GM12801 (cell line): Measurements from ENCODE around the gene DSCAML1.

Experiments
- TF ChIP-seq, protein P1 (sequence below): IDR thresholded peaks from one replicate; pipeline ENCODE4 v1.5.1; 2011; ENCODE audit warnings: control low read depth; ENCODE audit not compliant: insufficient read length; ENCODE audit errors: extremely low read depth

Gene DSCAML1

DNA sequence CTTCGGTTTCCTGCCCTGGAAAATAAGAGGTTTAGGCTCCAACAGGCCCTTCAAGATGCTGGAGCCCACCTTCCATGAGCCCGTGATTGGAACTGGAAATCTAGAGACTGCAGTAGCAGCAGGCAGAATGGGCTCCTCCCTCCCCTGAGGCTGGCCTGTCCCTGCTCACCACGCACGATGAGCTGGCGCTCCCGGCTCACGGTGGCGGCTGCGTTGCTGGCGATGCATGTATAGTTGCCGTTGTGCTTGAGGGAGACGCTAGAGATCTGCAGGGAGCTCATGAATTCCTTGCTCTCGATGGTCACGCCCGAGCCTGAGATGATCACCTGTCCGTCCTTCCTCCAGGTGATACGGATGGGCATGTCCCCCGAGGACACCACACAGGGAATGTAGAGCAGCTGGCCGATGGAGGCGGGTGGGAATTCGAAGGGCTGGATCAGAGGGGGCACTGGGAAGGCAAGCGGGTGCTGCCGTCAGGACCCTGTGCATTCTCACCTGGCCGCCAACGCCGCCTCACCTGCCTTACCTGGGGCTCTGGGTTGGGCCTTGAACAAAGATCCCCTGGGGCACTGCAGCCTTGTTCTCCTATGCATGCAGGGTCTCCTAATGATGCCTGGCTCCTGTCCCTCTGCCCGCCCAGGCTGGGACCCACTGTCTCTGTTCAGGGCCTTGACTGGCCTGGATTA, 291.6 kb downstream of the DSCAML1 start:
- TF ChIP-seq, protein P1, sequence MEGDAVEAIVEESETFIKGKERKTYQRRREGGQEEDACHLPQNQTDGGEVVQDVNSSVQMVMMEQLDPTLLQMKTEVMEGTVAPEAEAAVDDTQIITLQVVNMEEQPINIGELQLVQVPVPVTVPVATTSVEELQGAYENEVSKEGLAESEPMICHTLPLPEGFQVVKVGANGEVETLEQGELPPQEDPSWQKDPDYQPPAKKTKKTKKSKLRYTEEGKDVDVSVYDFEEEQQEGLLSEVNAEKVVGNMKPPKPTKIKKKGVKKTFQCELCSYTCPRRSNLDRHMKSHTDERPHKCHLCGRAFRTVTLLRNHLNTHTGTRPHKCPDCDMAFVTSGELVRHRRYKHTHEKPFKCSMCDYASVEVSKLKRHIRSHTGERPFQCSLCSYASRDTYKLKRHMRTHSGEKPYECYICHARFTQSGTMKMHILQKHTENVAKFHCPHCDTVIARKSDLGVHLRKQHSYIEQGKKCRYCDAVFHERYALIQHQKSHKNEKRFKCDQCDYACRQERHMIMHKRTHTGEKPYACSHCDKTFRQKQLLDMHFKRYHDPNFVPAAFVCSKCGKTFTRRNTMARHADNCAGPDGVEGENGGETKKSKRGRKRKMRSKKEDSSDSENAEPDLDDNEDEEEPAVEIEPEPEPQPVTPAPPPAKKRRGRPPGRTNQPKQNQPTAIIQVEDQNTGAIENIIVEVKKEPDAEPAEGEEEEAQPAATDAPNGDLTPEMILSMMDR = no peak

DNA sequence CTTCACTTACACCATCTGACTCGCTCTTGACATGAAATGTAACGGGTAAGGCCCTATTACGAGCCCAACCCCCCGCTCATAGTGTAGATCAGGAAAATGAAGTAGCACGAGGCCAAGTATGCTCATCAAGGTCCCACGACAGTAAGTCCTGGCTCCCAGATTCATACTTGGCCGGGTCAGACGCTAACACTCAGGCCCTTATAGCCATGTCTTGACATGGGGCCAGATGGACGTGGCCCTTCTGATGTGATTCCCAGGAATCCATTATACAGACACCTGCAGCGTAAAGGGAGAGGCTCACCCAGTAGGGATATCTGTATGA, 294.3 kb downstream of the DSCAML1 start:
- TF ChIP-seq, protein P1 = no peak

DNA sequence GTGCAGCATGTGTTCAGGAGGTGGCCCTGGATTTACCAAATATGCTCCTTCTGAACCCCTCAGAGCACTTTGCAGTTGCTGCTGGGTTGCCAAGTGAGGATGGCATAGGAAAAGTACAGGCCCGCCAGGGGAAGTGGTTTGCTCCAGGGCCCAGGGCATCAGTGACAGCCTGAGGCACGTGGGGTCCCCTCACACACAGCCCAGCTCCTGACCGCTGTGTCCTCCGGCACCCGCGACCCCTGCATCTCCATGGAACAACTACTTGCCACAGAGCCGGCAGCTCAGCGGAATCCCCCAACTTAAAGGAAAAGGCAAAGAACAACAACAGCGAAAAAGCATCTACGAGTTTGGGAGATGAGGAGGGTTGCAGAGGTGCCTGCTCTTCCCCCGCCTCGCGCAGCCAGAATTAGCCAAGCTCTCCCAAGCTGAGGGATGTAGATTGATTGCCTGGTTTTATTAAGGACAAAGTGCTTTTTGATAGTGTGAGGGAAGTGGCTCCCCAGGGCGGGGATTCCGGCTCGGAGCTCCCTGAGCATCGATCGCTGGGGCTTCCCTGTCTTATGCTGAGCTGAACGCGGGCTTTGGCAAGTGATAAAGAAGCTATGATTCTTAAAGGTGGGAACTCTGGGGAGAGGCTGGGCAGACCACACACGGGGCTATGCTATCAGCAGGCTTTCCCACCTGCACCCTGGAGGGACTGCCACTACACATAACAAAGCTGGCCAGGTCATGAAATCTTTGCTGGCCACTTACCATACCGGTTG, 294.8 kb downstream of the DSCAML1 start:
- TF ChIP-seq, protein P1 = no peak

DNA sequence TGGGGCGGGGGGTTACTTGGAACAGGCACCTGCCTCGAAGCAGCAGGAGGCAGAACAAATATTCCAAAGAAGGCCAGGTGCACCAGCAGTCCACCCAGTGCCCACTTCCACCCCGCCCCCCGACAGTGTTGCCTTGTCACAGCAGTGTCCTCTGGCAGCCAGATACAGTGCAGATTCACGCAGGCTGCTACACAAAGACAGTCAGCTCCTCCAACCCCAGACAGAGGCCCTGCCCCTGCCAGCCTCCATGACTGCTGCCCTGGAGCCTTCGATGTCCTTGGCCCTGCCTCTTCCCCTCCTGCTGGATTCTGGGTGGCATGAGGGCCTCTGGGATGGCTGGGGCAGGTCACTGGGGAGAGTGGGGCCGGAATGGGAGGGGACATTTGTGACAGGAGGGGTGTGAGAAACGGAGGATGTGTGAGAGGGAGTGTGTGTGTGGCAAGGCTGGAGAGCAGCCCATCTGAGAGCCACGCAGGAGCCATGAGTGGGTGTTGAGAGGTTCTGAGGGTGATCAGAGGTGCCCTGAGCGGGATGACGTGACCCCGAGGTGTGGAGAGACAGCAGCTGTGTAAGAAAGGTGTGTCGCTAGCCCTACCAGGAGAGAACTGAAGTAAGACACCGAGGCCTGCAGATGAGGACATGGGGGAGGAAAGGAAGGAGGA, 295.6 kb downstream of the DSCAML1 start:
- TF ChIP-seq, protein P1 = no peak

DNA sequence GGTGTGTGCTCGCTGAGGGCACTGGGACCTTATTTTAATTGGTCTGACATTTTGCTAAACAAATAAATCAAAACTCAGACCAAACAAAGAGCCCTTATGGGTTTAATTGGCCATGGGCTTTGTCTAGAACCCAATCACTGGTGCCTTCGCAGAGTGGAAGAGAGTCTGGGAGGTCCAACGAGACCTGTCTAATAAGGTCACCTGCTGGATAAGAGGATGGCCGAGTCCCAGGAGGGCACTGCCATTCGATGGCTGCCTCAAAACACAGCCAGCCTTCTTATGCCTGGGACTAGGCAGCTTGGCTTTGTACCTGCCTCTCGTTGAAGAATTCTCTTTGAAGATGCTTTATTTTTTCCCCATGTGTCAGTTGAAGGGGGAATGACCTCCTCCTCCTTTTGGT, 298.2 kb downstream of the DSCAML1 start:
- TF ChIP-seq, protein P1 = no peak

DNA sequence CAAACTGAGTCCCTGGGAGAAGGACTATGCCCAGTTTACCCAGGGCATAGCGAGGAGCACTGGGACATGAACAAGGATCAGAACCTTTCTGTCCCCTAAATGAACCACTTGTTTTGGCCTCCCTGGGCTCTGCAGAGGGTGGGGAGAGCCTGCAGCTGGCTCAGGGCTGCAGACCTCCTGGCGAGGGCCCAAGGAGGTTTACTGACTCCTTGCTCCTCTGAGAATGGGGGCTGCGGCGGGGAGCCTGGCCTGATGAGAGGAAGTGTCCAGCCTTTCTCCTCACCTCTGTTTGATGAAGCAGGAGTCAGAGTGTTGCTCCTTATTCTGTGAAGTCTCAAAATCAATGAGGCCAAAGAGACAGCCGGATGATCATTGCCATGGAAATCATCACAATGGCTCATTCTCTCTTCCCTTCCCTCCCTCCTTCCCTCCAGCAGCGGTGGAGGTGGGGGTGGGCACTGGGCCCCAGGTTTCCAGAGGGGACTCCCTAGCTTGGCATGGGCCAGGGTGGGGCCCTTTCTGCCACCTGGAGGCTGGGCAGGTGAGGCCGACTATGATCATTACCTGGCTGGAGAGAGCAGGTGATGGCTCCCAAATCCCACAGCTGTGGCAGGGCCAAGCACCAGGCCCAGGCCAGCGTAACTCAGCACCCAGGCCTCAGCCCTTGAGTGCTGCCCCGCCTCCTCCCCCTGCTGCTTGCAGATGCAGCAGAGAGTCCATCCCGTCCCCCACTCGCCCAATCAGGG, 299.6 kb downstream of the DSCAML1 start:
- TF ChIP-seq, protein P1 = no peak

DNA sequence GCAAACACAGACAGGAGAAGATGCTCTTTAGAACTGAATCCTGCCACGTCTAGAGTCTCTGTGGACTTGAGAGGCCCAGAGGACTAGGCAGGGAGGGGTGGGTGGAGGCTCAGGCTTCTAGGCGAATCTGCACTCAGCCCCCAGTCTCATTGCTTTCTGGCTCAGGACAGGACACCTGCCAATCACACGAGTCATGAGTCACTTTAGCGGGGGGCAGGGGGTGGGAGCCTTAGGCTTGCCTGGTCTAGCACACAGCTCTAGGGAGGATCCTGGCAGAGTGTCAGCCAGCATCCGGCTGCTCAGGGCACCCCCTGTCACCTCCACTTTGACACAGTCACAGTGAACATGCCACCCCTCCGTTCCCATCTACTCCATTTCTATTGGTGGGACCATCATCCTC, 301.7 kb downstream of the DSCAML1 start:
- TF ChIP-seq, protein P1 = no peak
